Adrenal gland (tissue), 5 donors: ENCODE measurements around the gene SMAD7.

Experiments used
- CTCF ChIP-seq, 6 experiments: fragments of 450-650 bp in 4 of 6; fragments of 200-600 bp in 2 of 6; sonication (generic) in 1 of 6; IDR thresholded peaks; 1 replicate in 5 of 6; 2 replicates in 1 of 6; pipeline versions ENCODE4 v1.5.1 to v1.8.0; 2016 to 2021; ENCODE audit warnings: antibody characterized with exemption in 6 of 6, mild to moderate bottlenecking in 2 of 6, moderate library complexity in 1 of 6
- POLR2A ChIP-seq, 2 donors: fragments of 450-650 bp; IDR thresholded peaks; one replicate each; pipeline ENCODE4 v1.6.1; 2017; ENCODE audit warnings: antibody characterized with exemption in 2 of 2, mild to moderate bottlenecking in 2 of 2, moderate library complexity in 1 of 2
- donor health status: DM: no; HTN: no; CAD: no.

DNA sequence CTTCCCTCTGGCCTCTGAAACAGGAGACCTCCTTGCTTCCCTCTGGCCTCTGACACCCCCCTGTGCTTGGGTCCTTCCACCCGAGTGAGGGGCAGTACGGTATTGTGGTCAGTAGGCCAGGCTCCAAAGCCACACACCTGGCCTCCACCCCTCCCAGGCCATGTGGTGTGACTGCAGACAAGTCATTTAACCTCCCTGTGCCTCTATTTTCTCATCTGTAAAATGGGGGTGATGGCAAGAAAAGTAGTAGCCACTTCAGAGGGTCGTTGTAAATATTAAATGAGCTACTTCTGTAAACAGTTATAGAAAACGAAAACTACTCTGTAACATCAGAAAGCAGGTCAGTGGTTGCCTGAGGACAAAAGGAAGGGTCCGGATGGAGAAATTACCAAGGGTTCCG lies 74.2 kb downstream of the SMAD7 start:
- TF ChIP-seq CTCF (IDR thresholded peaks at IDR 0.05) (no peak), POLR2A (IDR thresholded peaks at IDR 0.05) (no peak)
